Hematopoietic multipotent progenitor cell treated with erythropoietin and hydrocortisone succinate and interleukin-3 and kit ligand, for 15 days (in vitro differentiated cells): ENCODE results near the gene TMEM72.

Experiments used
- DNase-seq: peaks from one replicate; pipeline ENCODE4 v3.0.0-alpha.2; 2015; ENCODE audit warnings: low spot score

The TMEM72 gene

GRCh38 chr10:44934416-44935200 is 23.5 kb downstream of the TMEM72 start:
- DNase-seq: no peak

DNA sequence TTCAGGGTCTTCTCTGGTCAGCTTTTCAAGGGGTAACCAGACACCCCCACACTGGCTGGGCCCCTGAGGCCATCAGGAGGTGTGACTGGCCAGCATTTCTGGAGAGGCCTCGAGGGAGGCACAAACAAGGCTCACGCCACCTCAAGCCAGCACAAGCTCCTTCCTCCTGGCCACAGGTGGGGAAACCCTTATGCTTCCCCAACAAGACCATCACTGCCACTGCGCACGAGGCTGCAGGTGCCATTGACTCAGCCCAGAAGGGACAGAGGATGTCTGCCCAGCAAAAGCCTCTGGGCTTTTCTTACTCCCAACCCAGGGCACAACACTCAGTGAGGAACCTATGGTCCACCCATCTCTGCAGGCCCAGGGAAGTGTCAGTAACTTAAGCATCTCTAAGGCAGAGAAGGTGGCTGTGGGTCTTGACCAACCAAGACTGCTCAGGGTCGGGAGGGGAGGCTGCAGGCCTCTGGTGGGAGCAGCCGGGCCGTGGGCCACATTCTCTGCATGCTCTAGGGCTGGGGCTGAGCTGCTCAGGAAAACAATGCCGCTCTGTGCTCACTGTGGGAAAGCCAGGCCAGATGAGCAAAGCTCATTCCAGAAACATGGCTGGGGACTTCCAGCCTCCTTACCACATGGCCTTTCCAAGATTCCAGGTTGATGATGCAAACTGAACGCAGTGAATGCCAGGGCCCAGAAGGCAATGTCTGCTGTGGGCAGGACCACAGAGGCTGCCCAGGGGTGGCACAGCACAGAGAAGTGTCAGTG is 24.2 kb downstream of the TMEM72 start:
- DNase-seq: no peak

GRCh38 chr10:44935966-44936295 is 24.8 kb downstream of the TMEM72 start:
- DNase-seq: no peak

GRCh38 chr10:44936314-44936975 is 25.3 kb downstream of the TMEM72 start:
- no peak for DNase-seq

DNA sequence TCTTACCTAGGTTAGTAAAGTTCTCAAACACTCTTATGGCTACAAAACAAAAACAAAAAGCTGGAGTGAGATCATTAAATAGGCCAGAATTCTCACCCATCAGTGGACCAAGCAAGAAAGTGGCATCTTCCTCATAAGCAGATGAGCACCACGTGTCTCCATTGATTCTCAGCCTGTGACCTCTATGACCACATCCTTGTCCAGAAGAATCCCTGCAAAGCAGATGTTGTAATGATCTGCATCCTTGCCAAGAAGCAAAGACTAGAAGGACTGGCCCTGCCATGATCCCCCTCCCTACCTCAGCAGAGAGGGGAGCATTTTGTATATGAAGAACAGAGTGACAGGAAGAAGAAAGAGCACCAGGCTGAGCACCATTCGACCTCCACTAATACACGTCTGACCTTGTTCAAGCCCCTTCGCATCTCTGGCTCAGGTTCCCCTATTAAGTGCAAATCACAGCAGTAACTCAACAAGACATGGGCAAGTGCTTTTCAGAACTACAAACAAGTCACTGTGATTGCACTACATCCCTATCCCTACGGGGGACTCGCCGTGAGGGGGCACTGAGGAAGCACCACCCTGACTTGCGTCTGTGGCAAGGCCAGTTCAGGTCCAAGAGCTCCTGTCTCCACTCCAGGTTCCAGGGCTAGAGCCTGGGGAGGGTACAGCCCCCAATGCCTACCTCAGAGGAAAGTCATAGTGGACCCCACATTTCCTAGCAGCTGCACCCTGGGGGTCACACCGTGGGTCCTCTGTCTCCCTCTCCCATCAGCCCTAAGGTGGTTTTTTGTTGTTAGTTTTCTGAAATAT is 26.3 kb downstream of the TMEM72 start:
- no peak for DNase-seq

GRCh38 chr10:44938956-44939355 is 27.8 kb downstream of the TMEM72 start:
- no peak for DNase-seq

- no peak for DNase-seq
These were observed 28.7 kb downstream of the TMEM72 start for GRCh38 chr10:44939691-44940401.

- DNase-seq: no peak
These were observed 33.2 kb downstream of the TMEM72 start for GRCh38 chr10:44944354-44944753.

- no peak for DNase-seq
These were observed 35.1 kb downstream of the TMEM72 start for GRCh38 chr10:44946205-44946604.

DNA sequence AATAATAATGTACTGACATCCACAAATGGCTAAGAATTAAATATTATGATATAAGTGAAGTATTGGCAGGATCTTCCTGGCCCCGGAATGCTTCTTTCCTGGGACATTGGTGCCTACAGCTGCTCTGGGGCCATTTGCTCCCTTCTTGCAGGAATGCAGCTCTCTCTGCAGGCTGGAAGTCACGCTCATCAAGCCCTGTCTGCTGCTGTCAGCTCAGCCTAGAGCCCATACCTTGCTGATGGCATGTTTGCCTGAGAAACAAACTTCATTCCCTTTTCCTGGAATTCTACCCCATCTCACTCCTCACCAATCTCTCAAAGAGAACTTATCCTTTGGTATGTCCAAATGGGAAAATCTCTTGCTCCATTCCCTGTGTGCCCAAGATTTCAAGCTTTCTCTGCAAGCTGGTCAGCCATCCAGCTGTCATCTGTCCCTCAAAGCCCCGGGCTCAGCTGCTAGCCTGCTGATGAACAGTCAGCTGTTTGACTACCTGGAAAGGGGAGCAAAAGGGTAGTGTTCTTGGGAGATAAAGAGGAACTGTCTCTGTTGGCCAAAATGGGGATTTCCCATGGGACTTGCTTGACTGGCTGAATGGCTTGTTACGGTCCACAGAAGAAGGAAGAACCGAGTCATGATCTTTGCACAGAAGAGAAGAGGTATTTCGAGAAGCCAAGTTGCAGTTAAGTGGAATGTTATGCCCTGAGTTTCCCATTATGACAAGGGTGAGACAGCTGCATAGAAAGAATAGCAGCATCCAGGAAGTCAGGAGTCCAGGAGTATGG is 36.4 kb downstream of the TMEM72 start:
- no peak for DNase-seq

DNA sequence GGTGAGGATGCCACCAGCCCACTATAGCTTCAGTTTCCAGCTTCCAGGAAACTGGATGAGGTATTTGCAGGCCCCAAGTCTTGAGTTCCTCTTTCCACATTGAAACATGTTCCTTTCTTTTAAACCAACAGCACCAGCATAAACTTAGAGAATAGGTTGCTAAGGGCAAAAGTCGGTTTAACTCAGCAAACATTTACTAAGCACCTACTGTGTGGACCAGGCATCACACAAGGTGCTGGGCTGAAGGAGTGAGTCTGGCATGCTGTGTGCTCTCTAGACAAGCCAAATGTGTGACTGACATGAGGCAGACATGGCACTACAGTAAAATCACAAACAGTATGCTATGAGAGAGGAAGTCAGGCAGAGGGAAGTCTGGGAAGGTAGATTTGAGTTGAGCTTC is 37.5 kb downstream of the TMEM72 start:
- DNase-seq: no peak

GRCh38 chr10:44949127-44949802 is 38.1 kb downstream of the TMEM72 start:
- DNase-seq: no peak

- no peak for DNase-seq
These were observed 38.8 kb downstream of the TMEM72 start for GRCh38 chr10:44949915-44950314.

GRCh38 chr10:44950326-44951225 is 39.4 kb downstream of the TMEM72 start:
- no peak for DNase-seq

- DNase-seq: no peak
These were observed 40.6 kb downstream of the TMEM72 start for GRCh38 chr10:44951576-44952226.

GRCh38 chr10:44952779-44953231 is 41.7 kb downstream of the TMEM72 start:
- no peak for DNase-seq

DNA sequence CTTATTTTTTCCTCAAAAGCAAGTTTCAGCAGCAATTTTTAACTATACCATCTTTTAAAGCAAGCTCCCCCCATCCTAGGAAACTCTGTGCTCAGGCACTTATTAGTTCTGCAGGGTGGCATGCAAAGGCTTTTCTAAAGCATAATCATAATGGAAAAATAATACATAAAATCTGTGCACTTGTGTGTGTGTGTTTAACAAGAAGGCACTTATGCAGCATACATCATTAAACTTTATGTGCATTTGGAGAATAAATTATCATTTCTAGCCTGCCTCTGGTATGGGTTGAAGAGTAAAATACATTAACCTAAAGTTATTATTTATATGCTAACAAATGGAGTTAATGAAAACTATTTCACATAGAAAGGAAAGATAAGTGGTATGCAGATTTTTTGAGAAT is 42.9 kb downstream of the TMEM72 start:
- no peak for DNase-seq

GRCh38 chr10:44954962-44955361 is 43.8 kb downstream of the TMEM72 start:
- DNase-seq: no peak
